Transverse colon (tissue), 4 donors: ENCODE results near the gene TMOD3.

ENCODE experiments used
- EP300 ChIP-seq: sonication (generic); formaldehyde crosslinking; IDR thresholded peaks from one replicate; pipeline ENCODE4 v1.6.1; 2017; ENCODE audit warnings: antibody characterized with exemption, low read depth
- POLR2A ChIP-seq: fragments of 450-650 bp; IDR thresholded peaks from one replicate; pipeline ENCODE4 v1.6.1; 2016; ENCODE audit warnings: antibody characterized with exemption, mild to moderate bottlenecking, moderate library complexity
- POLR2AphosphoS5 ChIP-seq, 3 donors: sonication (generic); formaldehyde crosslinking; IDR thresholded peaks; one replicate each; pipeline ENCODE4 v1.6.1; 2016; ENCODE audit warnings: antibody characterized with exemption in 3 of 3
- TF ChIP-seq, protein P1 (sequence below), 5 experiments: fragments of 200-600 bp in 3 of 5; fragments of 450-650 bp in 2 of 5; sonication (generic) in 3 of 5; IDR thresholded peaks; 1 replicate in 2 of 5; 2 replicates in 3 of 5; pipeline ENCODE4 v1.5.1; 2016 to 2017; ENCODE audit warnings: antibody characterized with exemption in 5 of 5, inconsistent platforms in 3 of 5, mild to moderate bottlenecking in 2 of 5, moderate library complexity in 1 of 5

DNA sequence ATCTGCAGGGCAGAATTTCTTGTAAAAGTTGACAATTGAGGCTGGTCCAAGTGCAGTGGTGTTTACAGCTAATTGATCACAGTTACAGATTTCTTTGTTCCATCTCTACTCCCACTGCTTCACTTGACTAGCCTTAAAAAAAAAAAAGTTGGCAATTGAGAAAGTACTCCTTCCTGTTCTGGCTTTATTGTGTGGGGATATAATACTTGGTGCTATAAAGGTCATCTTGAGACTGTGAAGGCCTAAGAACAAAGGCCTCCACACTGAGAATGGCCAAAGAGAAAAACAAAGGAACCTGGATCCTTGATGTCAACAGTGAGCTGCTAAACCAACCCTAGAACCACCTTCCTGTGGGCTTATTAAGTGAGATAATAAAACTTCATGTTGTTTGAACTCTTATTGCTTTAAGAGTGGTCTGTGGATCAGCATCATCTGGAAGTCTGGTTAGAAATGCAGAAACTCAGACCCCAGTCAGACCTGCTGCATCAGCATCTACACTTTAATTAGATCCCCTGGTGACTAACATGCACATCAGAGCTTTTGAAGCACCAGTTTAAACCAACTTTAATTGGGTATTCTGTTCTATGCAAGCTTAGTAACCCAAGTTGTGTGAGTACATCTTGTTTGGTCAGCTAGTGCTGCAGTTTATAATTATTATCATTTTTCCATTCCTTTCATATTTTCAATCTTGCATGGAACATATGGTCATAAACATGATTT, 55.2 kb downstream of the TMOD3 start:
- TF ChIP-seq, protein P1, sequence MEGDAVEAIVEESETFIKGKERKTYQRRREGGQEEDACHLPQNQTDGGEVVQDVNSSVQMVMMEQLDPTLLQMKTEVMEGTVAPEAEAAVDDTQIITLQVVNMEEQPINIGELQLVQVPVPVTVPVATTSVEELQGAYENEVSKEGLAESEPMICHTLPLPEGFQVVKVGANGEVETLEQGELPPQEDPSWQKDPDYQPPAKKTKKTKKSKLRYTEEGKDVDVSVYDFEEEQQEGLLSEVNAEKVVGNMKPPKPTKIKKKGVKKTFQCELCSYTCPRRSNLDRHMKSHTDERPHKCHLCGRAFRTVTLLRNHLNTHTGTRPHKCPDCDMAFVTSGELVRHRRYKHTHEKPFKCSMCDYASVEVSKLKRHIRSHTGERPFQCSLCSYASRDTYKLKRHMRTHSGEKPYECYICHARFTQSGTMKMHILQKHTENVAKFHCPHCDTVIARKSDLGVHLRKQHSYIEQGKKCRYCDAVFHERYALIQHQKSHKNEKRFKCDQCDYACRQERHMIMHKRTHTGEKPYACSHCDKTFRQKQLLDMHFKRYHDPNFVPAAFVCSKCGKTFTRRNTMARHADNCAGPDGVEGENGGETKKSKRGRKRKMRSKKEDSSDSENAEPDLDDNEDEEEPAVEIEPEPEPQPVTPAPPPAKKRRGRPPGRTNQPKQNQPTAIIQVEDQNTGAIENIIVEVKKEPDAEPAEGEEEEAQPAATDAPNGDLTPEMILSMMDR (IDR thresholded peaks at IDR 0.05): no peak
- TF ChIP-seq POLR2A (no peak), EP300 (no peak), POLR2AphosphoS5 (IDR thresholded peaks at IDR 0.05) (no peak)
